Activated T-cell treated with anti-CD3 and anti-CD28 coated beads for 1 hour (primary cell): ENCODE results near the gene GMCL1.
"Not testable (repeated sequence)": the region's sequence is repeated elsewhere in the genome, so short reads cannot be mapped to it uniquely, and the experiment has no call there.

Experiments
- DNase-seq: peaks from one replicate; pipeline ENCODE4 v3.0.0-alpha.2; 2020; ENCODE audit warnings: low read depth

The GMCL1 gene

DNA sequence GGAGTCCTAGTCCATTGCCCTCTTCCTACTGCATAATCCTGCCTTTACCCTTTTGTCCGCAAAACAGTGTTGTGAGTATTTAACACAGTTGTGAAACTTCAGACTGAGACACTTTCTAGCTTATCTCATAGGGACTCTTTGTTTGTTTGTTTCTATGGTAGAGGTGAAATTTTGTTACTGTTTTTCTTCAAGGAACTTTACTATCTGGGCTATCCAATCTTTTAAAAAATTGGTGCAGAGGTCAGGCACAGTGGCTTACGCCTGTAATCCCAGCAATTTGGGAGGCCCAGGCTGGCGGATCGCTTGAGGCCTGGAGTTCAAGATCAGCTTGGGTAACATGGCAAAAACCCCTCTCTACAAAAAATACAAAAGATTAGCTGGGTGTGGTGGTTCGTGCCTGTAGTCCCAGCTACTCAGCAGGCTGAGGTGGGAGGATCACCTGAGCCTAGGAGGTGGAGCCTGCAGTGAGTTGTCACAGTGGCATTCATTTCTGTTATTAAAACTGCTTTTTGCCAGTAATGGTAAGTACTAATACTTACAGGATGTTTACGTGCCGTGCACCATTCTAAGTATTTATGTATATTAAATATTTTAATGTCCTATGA, 18.8 kb downstream of the GMCL1 start:
- DNase-seq: no peak

DNA sequence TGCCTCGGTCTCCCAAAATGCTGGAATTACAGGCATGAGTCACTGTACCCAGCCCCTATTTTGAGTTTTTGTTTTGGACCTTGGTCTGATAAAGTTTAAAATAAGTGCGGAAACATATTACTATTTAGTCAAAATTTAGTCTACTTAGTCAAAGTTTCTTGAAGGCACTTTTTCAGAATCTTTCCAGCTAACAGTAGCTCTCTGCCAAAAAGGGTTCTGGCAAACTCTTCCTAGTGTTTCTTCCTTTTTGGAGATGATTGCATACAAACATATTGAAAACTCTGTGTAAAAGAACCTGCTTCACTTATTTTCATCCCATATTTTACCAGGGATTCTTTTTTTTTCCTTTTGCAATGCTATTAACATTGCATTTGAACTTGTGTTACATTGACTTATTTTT, 28.8 kb downstream of the GMCL1 start:
- no peak for DNase-seq

DNA sequence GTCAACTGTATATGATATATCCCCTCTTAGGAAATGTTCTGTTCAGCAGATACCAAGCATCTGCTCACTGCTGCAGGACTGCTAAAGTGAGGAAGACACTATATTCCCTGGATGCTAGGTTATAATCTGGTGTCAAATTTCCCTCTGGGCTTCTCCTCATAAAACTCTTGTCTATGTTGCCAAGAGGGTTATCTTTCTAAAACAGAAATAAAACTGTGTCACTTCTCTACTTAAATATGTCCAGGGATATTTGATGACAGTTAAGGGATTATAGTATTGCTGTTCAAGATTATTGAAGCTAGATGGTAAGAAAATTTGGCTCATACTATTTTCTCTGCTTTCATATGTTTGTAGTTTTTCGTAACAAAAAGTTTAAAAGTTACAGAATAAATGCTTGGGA, 33.8 kb downstream of the GMCL1 start:
- DNase-seq: no peak

DNA sequence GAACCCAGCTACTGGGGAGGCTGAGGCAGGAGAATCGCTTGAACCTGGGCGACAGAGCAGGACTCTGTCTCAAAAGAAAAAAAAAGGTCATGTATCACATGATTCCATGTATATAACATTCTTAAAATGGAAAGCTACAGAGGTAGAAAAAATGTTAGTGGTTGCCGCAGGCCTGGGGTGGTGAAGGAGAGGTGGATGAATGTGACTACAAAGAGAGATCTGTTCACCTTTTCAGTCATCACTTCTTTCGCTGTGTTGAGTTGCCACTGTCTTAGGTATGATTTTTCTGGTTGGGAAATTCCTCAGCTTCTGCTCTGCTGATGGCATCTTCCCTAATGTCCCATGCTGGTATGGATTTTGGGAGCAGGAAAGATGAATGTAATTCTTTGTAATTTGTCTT, 59.0 kb downstream of the GMCL1 start:
- no peak for DNase-seq

DNA sequence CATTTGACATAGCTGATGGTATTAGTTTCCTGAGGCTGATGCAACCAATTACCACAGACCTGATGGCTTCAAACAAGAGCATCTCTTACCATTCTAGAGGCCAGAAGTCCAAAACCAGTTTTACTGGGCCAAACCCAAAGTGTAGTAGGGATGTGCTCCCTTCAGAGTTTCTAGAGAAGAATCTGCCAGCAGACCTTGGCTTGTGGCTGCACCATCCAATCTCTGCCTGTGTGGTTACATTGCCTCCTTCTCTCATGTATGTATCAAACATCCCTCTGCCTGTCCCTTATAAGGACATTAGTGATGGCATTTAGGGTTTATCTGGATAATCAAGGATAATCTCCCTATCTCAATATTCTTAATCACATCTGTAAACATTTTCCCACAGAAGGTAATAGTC, 59.8 kb downstream of the GMCL1 start:
- DNase-seq: no peak

DNA sequence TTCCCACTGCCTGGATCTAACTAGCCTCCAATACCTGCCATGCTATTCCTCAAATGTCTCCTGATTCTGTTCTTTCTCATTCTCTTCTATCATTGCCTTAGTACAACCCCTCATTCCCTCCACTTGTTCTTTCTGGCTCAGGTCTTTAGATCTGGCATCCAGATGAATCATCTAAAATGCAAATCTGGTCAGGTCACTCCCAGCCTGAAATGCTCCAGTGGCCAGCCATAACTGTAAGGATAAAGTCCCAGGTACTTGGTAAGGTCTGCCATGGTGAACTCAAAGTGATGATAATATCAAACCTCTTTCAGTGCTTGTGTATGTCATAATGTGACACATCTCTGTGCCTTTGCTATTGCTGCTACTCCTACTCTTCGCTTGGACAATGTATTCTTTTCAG, 61.4 kb downstream of the GMCL1 start:
- DNase-seq: no peak

DNA sequence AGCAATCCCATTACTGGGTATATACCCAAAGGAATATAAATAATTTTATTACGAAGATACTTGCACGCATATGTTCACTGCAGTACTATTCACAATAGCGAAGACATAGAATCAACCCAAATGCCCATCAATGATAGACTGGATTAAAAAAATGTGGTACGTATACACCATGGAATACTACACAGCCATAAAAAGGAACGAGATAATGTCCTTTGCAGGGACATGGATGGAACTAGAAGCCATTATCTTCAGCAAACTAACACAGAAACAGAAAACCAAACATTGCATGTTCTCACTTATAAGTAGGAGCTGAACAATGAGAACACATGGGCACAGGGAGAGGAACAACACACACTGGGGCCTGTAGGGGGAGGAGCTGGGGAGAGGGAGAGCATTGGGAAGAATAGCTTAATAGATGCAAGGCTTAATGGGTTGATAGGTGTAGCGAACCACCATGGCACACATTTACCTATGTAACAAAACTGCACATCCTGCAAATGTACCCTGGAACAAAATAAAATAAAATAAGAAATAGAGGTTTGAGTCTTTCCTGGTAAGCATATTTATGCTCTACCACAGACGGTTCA, 63.5 kb downstream of the GMCL1 start:
- not testable (repeated sequence) for DNase-seq

DNA sequence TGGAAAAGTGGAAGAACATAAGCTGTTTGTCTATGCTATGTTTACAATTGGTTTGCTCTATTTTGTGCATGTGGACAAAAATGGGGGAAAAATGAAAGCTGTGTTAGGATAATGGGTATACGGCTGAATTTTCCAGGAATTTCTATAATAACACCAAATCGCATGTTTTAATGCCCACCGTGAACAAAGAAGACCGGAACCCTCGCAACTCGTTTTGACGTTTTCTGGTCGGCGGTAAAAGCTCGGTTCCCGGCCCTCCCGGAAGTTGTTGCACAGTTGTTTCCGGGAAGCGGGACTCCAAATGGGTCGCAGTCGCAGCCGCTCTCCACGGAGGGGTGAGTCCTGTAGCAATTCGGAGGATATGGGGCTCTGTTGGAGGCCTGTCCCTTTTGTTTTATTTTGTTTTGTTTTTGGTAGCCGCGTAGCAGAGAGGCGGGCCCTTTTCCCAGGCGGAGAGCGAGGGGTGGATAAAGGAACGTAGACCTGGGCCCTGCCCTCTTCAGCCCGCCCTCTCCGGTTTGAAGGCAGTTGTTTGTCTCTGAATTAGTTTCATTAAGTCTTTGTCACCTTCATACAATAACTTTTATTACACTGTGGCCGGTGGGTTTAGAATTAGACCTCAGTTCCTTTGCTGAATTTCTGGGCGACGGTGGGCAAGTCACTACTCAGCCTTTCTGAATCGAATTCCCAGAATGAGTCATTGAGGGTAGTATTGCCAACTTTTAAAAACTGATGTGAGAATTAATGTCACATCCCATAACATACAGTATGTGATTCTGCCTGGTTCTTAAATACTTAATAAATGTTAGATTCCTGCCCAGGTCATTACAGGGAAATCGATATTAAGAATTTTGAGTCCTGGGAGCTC, 64.5 kb downstream of the GMCL1 start, which contains the start of gene SNRNP27:
SNRNP27 (plus strand) TSS at position 273 of the 868 bp plus-strand sequence; CDS start at position 302, 29 bp downstream.
- peak; percentile 72 for DNase-seq

DNA sequence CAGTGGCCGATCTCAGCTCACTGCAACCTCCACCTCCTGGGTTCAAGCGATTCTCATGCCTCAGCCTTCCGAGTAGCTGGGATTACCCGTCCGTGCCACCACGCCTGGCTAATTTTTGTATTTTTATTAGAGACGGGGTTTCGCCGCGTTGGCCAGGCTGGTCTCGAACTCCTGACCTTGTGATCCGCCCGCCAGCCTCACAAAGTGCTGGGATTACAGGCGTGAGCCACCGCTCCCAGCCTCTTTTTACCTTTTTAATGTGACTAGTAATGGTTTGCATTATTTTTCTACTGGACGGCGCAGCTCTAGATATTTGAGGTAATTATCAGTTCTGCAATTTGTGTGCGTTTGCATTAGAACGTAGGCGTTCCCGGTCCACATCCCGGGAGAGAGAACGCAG, 65.3 kb downstream of the GMCL1 start:
- DNase-seq: not testable (repeated sequence)

DNA sequence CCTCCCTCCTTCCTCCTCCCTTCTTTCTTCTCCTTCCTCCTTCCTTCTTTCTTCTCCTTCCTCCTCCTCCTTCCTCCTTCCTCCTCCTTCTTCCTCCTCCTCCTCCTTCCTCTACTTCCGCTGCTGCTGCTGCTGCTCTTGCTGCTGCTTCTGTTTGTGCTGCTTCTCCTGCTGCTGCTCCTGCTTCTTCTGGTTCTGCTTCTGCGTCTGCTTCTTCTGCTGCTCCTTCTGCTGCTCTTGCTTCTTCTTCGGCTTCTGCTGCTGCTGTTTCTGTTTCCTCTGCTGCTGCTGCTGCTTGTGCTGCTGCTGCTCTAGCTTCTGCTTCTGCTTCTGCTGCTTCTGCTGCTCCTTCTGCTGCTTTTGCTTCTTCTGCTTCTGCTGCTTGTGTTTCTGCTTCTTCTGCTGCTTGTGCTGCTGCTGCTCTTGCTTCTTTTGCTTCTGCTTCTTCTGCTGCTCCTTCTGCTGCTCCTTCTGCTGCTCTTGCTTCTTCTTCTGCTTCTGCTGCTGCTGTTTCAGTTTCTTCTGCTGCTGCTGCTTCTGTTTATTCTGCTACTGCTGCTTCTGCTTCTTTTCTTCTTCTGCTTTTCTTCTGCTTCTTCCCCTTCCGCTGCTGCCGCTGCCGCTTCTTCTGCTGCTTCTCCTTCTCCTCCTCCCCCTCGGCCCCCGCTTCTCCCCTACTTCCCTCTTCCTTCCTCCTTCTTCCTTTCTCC, 72.9 kb downstream of the GMCL1 start:
- DNase-seq: peak; percentile 2

DNA sequence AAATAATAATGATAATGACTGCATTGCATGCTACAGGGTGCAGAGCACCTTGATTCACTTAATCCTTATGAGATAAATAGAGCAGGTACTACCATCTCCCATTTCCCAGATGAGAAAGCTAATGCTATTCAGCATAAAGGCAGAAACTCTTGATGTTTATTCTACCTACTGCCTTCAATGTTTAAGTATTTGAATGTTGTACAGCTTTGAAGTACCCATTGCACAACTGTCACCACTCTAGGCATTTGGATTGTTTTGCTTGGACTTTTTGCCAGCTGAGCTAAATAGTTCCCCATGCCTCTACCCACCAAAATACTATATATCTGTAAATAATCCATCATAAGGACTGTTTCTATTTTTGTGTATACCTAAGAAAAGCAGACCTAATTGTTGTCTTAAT, 77.8 kb downstream of the GMCL1 start:
- DNase-seq: no peak

DNA sequence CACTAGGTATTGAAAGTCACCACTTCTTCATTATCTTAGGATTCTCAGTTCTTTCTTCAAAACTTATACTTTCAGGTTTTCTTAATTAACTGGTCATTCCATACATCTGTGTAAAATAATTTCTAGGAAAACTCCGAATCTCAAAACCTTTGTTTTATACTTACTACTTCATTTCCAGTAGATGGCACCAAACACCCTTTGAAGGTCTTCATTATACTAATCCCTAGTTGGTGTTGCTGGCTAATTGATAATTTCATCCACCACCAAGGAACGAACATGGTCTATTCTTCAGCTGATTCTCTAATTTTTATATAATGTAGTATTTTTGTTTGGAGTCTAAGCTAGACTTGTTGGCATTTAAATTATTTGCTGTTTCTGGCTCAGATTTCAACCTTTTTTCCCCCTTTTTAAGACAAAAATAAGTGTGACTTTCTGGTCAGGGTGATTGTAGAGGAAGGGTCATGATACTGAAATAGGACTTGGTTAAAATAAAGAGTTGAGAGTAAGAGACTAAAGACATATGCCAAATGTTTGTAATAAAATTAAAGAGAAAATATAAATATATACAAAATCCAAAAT, 82.6 kb downstream of the GMCL1 start:
- no peak for DNase-seq

DNA sequence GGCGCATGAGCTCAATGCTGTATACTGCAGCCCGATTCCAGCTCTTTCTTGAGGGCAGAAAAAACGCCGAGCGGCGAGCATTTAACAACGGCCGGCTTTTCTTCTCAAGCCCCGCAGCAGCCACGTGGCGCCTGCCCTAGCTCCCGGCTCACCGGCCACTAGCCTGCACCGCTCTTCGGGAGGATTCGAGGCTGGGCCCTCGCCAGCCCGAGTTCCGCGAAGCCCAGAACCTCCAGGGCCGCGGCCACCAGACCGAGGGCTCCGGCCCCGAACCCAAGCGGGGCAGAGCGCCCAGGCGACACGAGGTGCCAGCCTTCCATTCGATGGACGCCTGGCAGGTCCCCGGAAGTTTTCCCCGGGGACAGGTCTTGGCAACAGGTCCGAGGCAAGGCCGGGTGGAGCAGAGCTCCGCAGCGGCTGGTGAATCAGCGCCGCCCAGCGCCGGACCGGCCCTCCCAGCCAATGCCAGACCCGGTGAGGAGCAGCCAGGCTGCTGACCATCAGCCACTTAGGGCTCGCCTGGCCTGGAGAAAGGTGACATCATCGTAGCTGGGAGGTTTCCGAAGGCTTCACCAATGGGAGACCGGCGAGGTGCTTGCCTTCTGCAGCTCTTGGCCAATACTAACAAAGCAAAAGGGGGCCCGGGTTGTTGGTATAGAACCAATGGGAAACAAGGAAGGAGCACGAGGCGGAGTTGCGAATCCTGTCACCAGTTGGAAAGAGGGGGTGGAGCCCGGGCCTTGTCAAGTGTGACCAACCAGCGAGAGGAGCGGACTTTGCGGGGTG, 84.9 kb downstream of the GMCL1 start:
- DNase-seq: no peak

DNA sequence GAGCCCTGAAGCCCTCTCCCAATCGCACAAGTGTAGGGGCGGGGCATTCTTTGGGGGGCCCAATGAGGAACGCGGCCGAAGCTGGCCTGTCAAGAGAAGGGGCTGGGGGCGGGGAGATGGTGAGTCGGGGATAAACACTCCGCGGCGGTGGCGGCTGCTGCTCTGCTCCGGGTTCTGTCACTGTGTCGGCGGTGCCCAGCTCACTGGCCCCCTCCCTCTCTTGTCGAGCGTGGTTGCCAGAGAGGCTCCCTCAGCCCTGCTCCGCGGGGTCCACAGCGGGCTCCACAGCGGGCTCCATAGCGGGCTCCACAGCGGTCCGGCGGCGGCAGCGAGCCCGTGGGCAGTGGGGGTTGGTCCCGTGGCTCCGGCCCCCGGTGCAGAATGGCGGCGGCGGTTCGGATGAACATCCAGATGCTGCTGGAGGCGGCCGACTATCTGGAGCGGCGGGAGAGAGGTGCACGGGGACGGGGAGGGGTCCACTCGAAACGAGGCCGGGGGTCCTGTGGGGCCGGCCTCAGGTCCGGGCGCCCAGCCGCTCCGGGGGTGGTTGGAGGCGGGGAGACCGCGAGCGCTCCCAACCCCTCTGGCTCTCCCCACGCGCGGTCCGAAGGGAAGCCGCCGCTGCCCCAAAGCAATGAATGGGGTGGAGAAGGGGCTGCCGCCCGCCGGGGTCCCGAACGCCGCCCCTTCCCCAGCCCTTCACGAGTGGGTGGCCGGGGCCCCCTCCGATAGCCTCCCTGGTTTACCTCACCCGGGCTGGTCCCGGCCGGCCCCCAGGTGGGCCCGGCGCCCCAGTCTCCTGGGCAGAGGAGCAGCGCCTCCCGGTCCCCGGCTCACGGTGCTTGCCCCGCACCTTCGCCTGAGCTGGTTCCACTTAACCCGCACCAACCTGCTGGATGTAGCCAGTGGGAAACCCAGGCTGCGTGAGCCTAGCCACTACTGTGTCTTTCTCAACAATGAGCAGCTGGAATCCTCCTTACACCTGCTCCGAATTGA, 85.8 kb downstream of the GMCL1 start, which contains the start of gene MXD1:
MXD1 (plus strand) TSS at position 160 of the 996 bp plus-strand sequence; CDS start at position 382, 222 bp downstream.
- DNase-seq: peak; percentile 99

DNA sequence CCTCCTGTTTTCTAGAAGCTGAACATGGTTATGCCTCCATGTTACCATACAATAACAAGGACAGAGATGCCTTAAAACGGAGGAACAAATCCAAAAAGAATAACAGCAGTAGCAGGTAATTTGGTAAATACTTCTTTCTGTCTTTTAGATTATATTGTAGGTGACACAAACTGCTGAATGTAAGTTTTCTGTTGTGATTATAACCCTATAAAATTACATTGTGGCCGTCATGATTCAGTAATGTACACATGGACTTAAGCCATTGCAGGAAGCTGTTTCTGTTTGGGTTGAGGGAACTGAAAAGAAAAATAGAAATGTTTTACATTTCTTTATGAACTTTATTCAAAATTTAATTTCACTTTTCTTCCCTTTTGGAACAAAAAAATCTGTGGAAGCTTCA, 86.6 kb downstream of the GMCL1 start:
- DNase-seq: no peak

DNA sequence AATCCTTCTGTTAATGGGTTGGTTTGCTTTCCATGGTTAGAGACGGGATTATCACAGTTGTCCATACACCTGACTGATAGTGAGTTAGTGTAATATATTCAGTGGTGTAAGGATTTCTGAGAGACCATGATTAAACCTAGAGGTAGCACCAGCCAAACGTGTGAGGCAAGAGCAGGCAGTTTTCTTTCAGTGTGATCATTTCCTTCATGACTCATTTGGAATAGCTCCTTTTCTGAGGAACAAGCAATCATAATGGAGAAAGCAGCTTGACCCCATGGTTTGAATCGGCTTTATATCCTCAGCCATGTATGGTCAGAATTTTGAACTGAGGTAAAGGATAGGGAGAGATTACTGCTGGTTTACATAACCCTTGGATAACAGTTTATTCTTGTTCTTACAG, 88.4 kb downstream of the GMCL1 start:
- DNase-seq: no peak

DNA sequence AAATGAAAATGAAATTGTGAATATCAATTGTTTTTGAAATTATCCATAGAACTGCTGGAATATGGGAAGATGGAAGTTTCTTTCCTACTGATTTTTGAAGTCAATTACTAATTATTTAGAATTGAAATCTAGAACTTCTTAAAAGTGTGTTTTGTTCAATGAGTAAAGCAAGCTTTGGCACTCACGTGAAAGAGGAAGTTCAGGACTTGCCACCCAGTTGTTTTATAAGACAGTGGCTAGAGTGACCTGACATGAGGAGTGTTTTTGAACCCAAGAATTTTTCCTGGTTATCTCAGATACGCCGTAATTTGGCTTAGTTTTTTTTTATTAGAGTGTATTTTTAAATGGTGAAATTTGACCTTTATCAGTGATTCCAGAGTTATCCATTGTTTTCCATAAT, 88.9 kb downstream of the GMCL1 start:
- DNase-seq: no peak

DNA sequence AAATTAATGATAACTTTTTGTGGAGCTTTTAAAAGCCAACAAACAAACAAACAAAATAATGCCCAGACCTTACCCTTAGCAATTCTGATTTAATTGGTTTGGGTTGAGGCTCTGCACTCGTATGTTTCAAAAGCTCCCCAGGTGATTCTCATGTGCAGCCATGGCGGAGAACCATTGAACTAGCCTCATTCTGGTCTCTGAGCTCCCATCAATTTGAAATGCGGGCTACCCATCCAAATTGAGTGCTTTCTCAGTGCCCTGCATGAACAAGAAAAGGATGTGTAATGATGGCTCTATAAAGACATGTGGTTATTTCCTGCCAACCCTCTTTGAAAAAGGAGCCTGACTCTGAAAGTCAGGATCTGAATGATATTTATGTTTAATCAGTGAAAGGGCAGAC, 93.7 kb downstream of the GMCL1 start:
- no peak for DNase-seq

DNA sequence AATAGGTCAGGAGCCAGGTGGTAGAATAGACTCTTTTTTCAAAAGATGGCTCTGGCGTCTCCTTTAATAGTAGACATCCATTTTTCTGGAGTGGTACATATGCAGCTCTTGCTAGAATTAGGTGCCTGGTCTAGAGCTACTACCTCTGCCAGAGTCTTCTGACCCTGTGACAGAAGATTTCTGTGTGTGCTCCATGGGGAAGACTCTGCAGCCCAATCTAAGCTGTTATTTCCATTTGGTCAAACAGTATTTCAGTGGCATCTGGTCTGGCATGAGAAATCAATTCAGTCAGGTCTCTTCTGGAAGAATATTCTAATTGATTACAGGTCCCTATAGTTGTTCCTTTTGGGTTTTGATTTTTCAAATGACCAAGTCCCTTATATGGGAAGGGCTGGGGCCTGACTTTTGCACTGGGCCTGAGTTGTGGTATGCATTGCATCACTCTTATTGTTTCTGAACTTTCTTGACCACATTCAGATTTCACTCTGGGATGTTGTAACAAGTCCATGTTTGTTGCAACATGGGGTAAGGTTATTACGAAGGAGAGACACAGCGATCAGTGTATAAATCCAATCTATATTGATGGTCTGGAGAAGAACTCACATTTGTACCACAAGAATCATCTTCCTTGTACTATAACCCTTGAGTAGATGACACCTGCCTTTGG, 97.5 kb downstream of the GMCL1 start:
- DNase-seq: no peak
